ENCODE data around the gene SMARCC2. TPM values are rescaled to one million over a fixed set of nuclear protein-coding genes. Genes with fewer than 3 reads are reported as not detected.

Gene SMARCC2
- polyA plus RNA-seq, 3 donors: 22.2 to 63.7 (median 43.5) TPM

GRCh38 chr12:56114084-56114483 lies 75.2 kb downstream of the SMARCC2 start:
- Histone ChIP-seq H3K79me2 (ENCODE audit: insufficient read depth, low read length) (peaks cover 23% of the 10 kb centered on the region), H3K9me3 (replicated peaks in 1 of 2; ENCODE audit: control insufficient read depth in 1 of 2, insufficient read depth in 1 of 2, low read length in 2 of 2) (no peaks in the 10 kb centered on the region), H3K4me1 (ENCODE audit: control insufficient read depth in 1 of 2, insufficient read depth in 2 of 2, low read length in 2 of 2) (peaks cover 22 to 24% of the 10 kb centered on the region in 2 donors), H3K36me3 (replicated peaks in 1 of 2; ENCODE audit: control insufficient read depth in 1 of 2, insufficient read depth in 2 of 2, low read length in 2 of 2) (peaks cover 44 to 46% of the 10 kb centered on the region in 2 donors), H3K27me3 (ENCODE audit: control insufficient read depth in 2 of 2, insufficient read depth in 2 of 2, low read length in 2 of 2) (no peaks in the 10 kb centered on the region), H3K4me3 (replicated peaks in 1 of 3; ENCODE audit: low read depth in 2 of 3, low read length in 3 of 3) (no peak overlapping the region), H2AFZ (ENCODE audit: insufficient read depth, low read depth, low read length, poor library complexity, severe bottlenecking) (no peak overlapping the region), H3K4me2 (replicated peaks; ENCODE audit: extremely low read depth, low read length, poor library complexity, severe bottlenecking) (no peak overlapping the region), H3K27ac (ENCODE audit: low read depth in 1 of 2, low read length in 2 of 2) (no peak overlapping the region), H3K9ac (ENCODE audit: insufficient read depth, low read length, poor library complexity, severe bottlenecking) (no peak overlapping the region), H4K20me1 (ENCODE audit: insufficient read depth, low read length) (no peaks in the 10 kb centered on the region)
- Mint-ChIP-seq H3K27ac (no peak overlapping the region), H3K36me3 (peaks cover 50 to 53% of the 10 kb centered on the region in 2 donors), H3K4me3 (no peak overlapping the region), H3K9me3 (no peaks in the 10 kb centered on the region), H3K4me1 (peaks cover 21% of the 10 kb centered on the region), H3K27me3 (ENCODE audit: low read depth in 3 of 3) (no peaks in the 10 kb centered on the region)
- no CpG with 5 or more reads among the region's 1 CpG for WGBS (ENCODE audit: insufficient coverage)
- intact Hi-C loops (cut with micrococcal nuclease): loop anchor here in 1 of 2 donors (10.0 kb wide), 2 partner anchors 139 to 289 kb away; partner anchors contain the start of genes DNAJC14 and RAB5B
- no peak for DNase-seq
- no peak for TF ChIP-seq CTCF (IDR thresholded peaks at IDR 0.05)

Other genes with a start within 250 kb of the SMARCC2 start
- under 1 TPM; 0.37 to 0.54 (median 0.40) TPM for gene PMEL, start 223.4 kb downstream of the SMARCC2 start, polyA plus RNA-seq
- 10 to 100 TPM in 1 of 3 donors, 1 to 10 TPM in 2; 4.1 to 11.8 (median 4.7) TPM for gene CDK2, start 222.7 kb downstream of the SMARCC2 start, polyA plus RNA-seq
- 10 to 100 TPM; 44.0 to 63.0 (median 48.5) TPM for gene RAB5B, start 215.4 kb downstream of the SMARCC2 start, polyA plus RNA-seq
- 10 to 100 TPM in 2 of 3 donors, 1 to 10 TPM in 1; 9.7 to 17.1 (median 14.4) TPM for gene SUOX, start 192.2 kb downstream of the SMARCC2 start, polyA plus RNA-seq
- 1 to 10 TPM in 2 of 3 donors, under 1 TPM in 1; 0.09 to 4.9 (median 1.3) TPM for gene IKZF4, start 168.4 kb downstream of the SMARCC2 start, polyA plus RNA-seq
- 100 to 1,000 TPM; 238 to 363 (median 286) TPM for gene RPS26, start 147.6 kb downstream of the SMARCC2 start, polyA plus RNA-seq
- under 1 TPM in 1 of 3 donors, not detected in 2; 0.01 TPM for gene ERBB3, start 109.3 kb downstream of the SMARCC2 start, polyA plus RNA-seq
- gene PA2G4, start 84.9 kb downstream of the SMARCC2 start, polyA plus RNA-seq: 10 to 100 TPM; 83.0 to 84.2 (median 83.0) TPM
- gene RPL41, start 72.8 kb downstream of the SMARCC2 start, polyA plus RNA-seq: 1,000 to 10,000 TPM; 2,986 to 5,048 (median 3,308) TPM
- gene ZC3H10, start 71.2 kb downstream of the SMARCC2 start, polyA plus RNA-seq: 1 to 10 TPM; 1.7 to 3.1 (median 1.8) TPM
- gene ESYT1, start 61.2 kb downstream of the SMARCC2 start, polyA plus RNA-seq: 10 to 100 TPM; 74.2 to 81.1 (median 74.6) TPM
- 1 to 10 TPM; 2.7 to 4.3 (median 4.1) TPM for gene MYL6B, start 36.9 kb downstream of the SMARCC2 start, polyA plus RNA-seq
- 1,000 to 10,000 TPM; 1,962 to 3,939 (median 3,189) TPM for gene MYL6, start 31.1 kb downstream of the SMARCC2 start, polyA plus RNA-seq
- 10 to 100 TPM; 35.8 to 82.0 (median 45.7) TPM for gene RNF41, start 32.4 kb upstream of the SMARCC2 start, polyA plus RNA-seq
- gene NABP2, start 34.9 kb upstream of the SMARCC2 start, polyA plus RNA-seq: 10 to 100 TPM in 1 of 3 donors, 1 to 10 TPM in 2; 2.7 to 10.1 (median 3.2) TPM
- under 1 TPM in 2 of 3 donors, not detected in 1; 0.21 to 0.25 TPM for gene SLC39A5, start 40.6 kb upstream of the SMARCC2 start, polyA plus RNA-seq
- 10 to 100 TPM in 1 of 3 donors, 1 to 10 TPM in 2; 1.5 to 12.4 (median 2.4) TPM for gene ANKRD52, start 68.9 kb upstream of the SMARCC2 start, polyA plus RNA-seq
- 10 to 100 TPM in 1 of 3 donors, 1 to 10 TPM in 2; 1.7 to 13.5 (median 2.0) TPM for gene COQ10A, start 77.5 kb upstream of the SMARCC2 start, polyA plus RNA-seq
- gene CS, start 110.8 kb upstream of the SMARCC2 start, polyA plus RNA-seq: 100 to 1,000 TPM in 1 of 3 donors, 10 to 100 TPM in 2; 55.7 to 156 (median 86.1) TPM
- 100 to 1,000 TPM in 2 of 3 donors, 10 to 100 TPM in 1; 50.4 to 122 (median 121) TPM for gene CNPY2, start 126.5 kb upstream of the SMARCC2 start, polyA plus RNA-seq
- 100 to 1,000 TPM in 1 of 3 donors, 10 to 100 TPM in 1, 1 to 10 TPM in 1; 8.8 to 120 (median 16.0) TPM for gene PAN2, start 144.5 kb upstream of the SMARCC2 start, polyA plus RNA-seq
- 1 to 10 TPM; 1.0 to 4.8 (median 1.6) TPM for gene IL23A, start 149.4 kb upstream of the SMARCC2 start, polyA plus RNA-seq
- 100 to 1,000 TPM; 109 to 251 (median 142) TPM for gene STAT2, start 170.6 kb upstream of the SMARCC2 start, polyA plus RNA-seq
- not detected for gene APOF, start 173.4 kb upstream of the SMARCC2 start, polyA plus RNA-seq

All from CD14-positive monocyte (primary cell).